Osteoblast (primary cell): ENCODE measurements around the gene STAMBP. TPM values are rescaled to one million over a fixed set of nuclear protein-coding genes. Genes with fewer than 3 reads are reported as not detected.

Experiments
- DNase-seq: peaks from one replicate; pipeline ENCODE4 v3.0.0; 2011; ENCODE audit warnings: low spot score, mixed read lengths; ENCODE audit not compliant: insufficient read length; ENCODE audit errors: missing footprints
- H2AFZ ChIP-seq: 2 replicates; pipeline ENCODE4 v1.6.0; 2011; ENCODE audit warnings: mild to moderate bottlenecking, low read length
- H3K27ac ChIP-seq: 2 replicates; pipeline ENCODE4 v1.5.1; 2011; ENCODE audit warnings: mild to moderate bottlenecking, low read depth, low read length, moderate library complexity
- H3K27me3 ChIP-seq: 2 replicates; pipeline ENCODE4 v1.6.0; 2012; ENCODE audit warnings: mild to moderate bottlenecking, control low read depth, inconsistent platforms, low read length, moderate library complexity; ENCODE audit not compliant: insufficient read depth
- H3K36me3 ChIP-seq: 2 replicates; pipeline ENCODE4 v1.5.1; 2011; ENCODE audit warnings: mild to moderate bottlenecking, low read length, control low read depth, moderate library complexity; ENCODE audit not compliant: insufficient read depth
- H3K4me1 ChIP-seq: 2 replicates; pipeline ENCODE4 v1.5.1; 2011; ENCODE audit warnings: mild to moderate bottlenecking, low read length, control low read depth, moderate library complexity; ENCODE audit not compliant: insufficient read depth
- H3K4me2 ChIP-seq: 2 replicates; pipeline ENCODE4 v1.6.0; 2011; ENCODE audit warnings: mild to moderate bottlenecking, low read length; ENCODE audit not compliant: insufficient read depth
- H3K4me3 ChIP-seq: fragments of 200-600 bp; sonication (generic); 3 replicates; pipeline ENCODE4 v1.5.1; 2012; ENCODE audit warnings: mild to moderate bottlenecking, low read length, inconsistent platforms; ENCODE audit not compliant: insufficient read depth
- H3K79me2 ChIP-seq: 2 replicates; pipeline ENCODE4 v1.6.0; 2012; ENCODE audit warnings: mild to moderate bottlenecking, low read length, control low read depth, inconsistent platforms; ENCODE audit not compliant: insufficient read depth
- H3K9me3 ChIP-seq: 2 replicates; pipeline ENCODE4 v1.5.1; 2011; ENCODE audit warnings: low read depth, low read length, control low read depth
- H4K20me1 ChIP-seq: 2 replicates; pipeline ENCODE4 v1.6.0; 2012; ENCODE audit warnings: mild to moderate bottlenecking, low read length, control low read depth; ENCODE audit not compliant: insufficient read depth
- CTCF ChIP-seq: IDR thresholded peaks from 2 replicates; pipeline ENCODE4 v1.5.1; 2011; ENCODE audit warnings: mild to moderate bottlenecking, low read depth, low read length, moderate library complexity; ENCODE audit errors: extremely low read depth
- total RNA-seq: library from RNA; depleted of rRNA; stranded (reverse); fragments of >200 nt; gene quantifications from 2 replicates; pipeline ENCODE4 v1.2.3, GENCODE V29; 2012

Gene STAMBP
- total RNA-seq, 1 donor, result 23.2 TPM

GRCh38 chr2:73837847-73838585 is 9.3 kb downstream of the STAMBP start:
- Histone ChIP-seq H2AFZ (no peak overlapping the region), H3K79me2 (peaks cover 36% of the 10 kb centered on the region), H3K4me1 (peaks cover 14% of the 10 kb centered on the region), H3K27ac (no peak overlapping the region), H3K27me3 (no peaks in the 10 kb centered on the region), H3K4me2 (no peak overlapping the region), H4K20me1 (peaks cover 19% of the 10 kb centered on the region), H3K36me3 (peaks cover 21% of the 10 kb centered on the region), H3K9me3 (no peaks in the 10 kb centered on the region), H3K4me3 (no peak overlapping the region)
- DNase-seq, result no peak
- no peak for TF ChIP-seq CTCF

- DNase-seq, result no peak
- Histone ChIP-seq H3K4me1 (peaks cover 14% of the 10 kb centered on the region), H3K27me3 (no peaks in the 10 kb centered on the region), H3K9me3 (no peaks in the 10 kb centered on the region), H3K4me2 (peak overlapping the region; percentile 8), H2AFZ (no peak overlapping the region), H3K27ac (no peak overlapping the region), H3K79me2 (peaks cover 32% of the 10 kb centered on the region), H3K36me3 (peaks cover 13% of the 10 kb centered on the region), H3K4me3 (no peak overlapping the region), H4K20me1 (peaks cover 19% of the 10 kb centered on the region)
- no peak for TF ChIP-seq CTCF
Observed at GRCh38 chr2:73838889-73839534, 10.3 kb downstream of the STAMBP start.

- H4K20me1 ChIP-seq, result peaks cover 22% of the 10 kb centered on the region
- H3K4me2 ChIP-seq, result no peak overlapping the region
- no peak for TF ChIP-seq CTCF
- no peak overlapping the region for H2AFZ ChIP-seq
- peaks cover 9% of the 10 kb centered on the region for H3K36me3 ChIP-seq
- H3K4me3 ChIP-seq, result no peak overlapping the region
- no peaks in the 10 kb centered on the region for H3K27me3 ChIP-seq
- H3K79me2 ChIP-seq, result peaks cover 27% of the 10 kb centered on the region
- no peak overlapping the region for H3K27ac ChIP-seq
- no peak for DNase-seq
- H3K9me3 ChIP-seq, result no peaks in the 10 kb centered on the region
- H3K4me1 ChIP-seq, result peaks cover 14% of the 10 kb centered on the region
Observed at GRCh38 chr2:73839653-73840411, 11.1 kb downstream of the STAMBP start.
